ENCODE data around the gene NPPA.

GRCh38 chr1:11833497-11833896, 14.1 kb downstream of the NPPA start:
- TF ChIP-seq CTCF (IDR thresholded peaks at IDR 0.05) (no peak), POLR2A (IDR thresholded peaks at IDR 0.05) (no peak)
